Heart right ventricle (tissue), 16 donors: ENCODE measurements around the gene EDAR. TPM values are rescaled to one million over a fixed set of nuclear protein-coding genes. Genes with fewer than 3 reads are reported as not detected.

Source experiments
- ATAC-seq, 8 donors: fragments of 200-7000 bp; cut with Tn5 transposase; one replicate each; pipeline ENCODE4 v1.9.1; 2020; ENCODE audit warnings: mild to moderate bottlenecking in 8 of 8, moderate library complexity in 8 of 8, moderate number of reproducible peaks in 1 of 8
- DNase-seq, 2 donors: peaks; one replicate each; pipeline ENCODE4 v3.0.0-alpha.2; 2020
- H3K27ac ChIP-seq, 10 donors: fragments of 200-600 bp; sonication (generic) in 2 of 10; one replicate each; pipeline versions ENCODE4 v1.5.0 to v1.8.0; 2020 to 2022; ENCODE audit warnings: mild to moderate bottlenecking in 3 of 10
- H3K27me3 ChIP-seq, 7 donors: fragments of 200-600 bp; one replicate each; pipeline ENCODE4 v1.8.0; 2021 to 2022; ENCODE audit warnings: mild to moderate bottlenecking in 2 of 7
- H3K36me3 ChIP-seq, 9 donors: fragments of 200-600 bp; sonication (generic) in 1 of 9; one replicate each; pipeline versions ENCODE4 v1.5.0 to v1.8.0; 2020 to 2022; ENCODE audit warnings: mild to moderate bottlenecking in 2 of 9
- H3K4me1 ChIP-seq, 9 donors: fragments of 200-600 bp; sonication (generic) in 1 of 9; one replicate each; pipeline versions ENCODE4 v1.5.0 to v1.8.0; 2020 to 2022; ENCODE audit warnings: mild to moderate bottlenecking in 4 of 9
- H3K4me3 ChIP-seq, 10 donors: fragments of 200-600 bp; sonication (generic) in 2 of 10; one replicate each; pipeline versions ENCODE4 v1.5.0 to v1.8.0; 2020 to 2022; ENCODE audit warnings: mild to moderate bottlenecking in 7 of 10, moderate library complexity in 2 of 10
- H3K9me3 ChIP-seq, 11 donors: fragments of 200-600 bp in 10 of 11; sonication (generic) in 2 of 11; one replicate each; pipeline versions ENCODE4 v1.5.0 to v1.8.0; 2013 to 2022; ENCODE audit warnings: mild to moderate bottlenecking in 2 of 11, control low read depth in 1 of 11, moderate library complexity in 1 of 11
- CTCF ChIP-seq, 9 donors: fragments of 200-600 bp; sonication (generic) in 2 of 9; IDR thresholded peaks; one replicate each; pipeline versions ENCODE4 v1.5.0 to v1.8.0; 2021 to 2022; ENCODE audit warnings: antibody characterized with exemption in 9 of 9, mild to moderate bottlenecking in 5 of 9, moderate library complexity in 1 of 9
- WGBS, 2 donors: extraction: QIAGEN DNeasy Blood & Tissue Kit; methylation state at CpG; one replicate each; pipeline ENCODE4 v1.1.7; 2013; ENCODE audit warnings: inconsistent platforms in 1 of 2; 5-methylcytosine and 5-hydroxymethylcytosine counted together
- intact Hi-C, 10 donors: fragments of 100-400 bp; cut with DNase I; formaldehyde crosslinking; loops; one replicate each; pipeline versions ENCODE4 v1.11.1 to v1.14.2; 2022
- polyA plus RNA-seq, 2 donors: library from polyadenylated mRNA; stranded (reverse); fragments of 200-250 nt; gene quantifications; one replicate each; pipeline ENCODE4 v1.2.3, GENCODE V29; 2013
- total RNA-seq, 10 donors: library from RNA; stranded (reverse); fragmentation: NEBNext Ultra II Directional in 3 of 10; extraction: Animal tissue kit (Norgen Biotek cat#: 25700) in 3 of 10; gene quantifications; one replicate each; pipeline versions ENCODE4 v1.2.1 to v1.2.4, GENCODE V29; 2021 to 2023
- donor health status: Arrhythmogenic right ventricular cardiomyopathy.
- donor health status: ischemic (EF 13 %, LVEDD 7.1; RV severe dilation, severe dysfunction).
- donor health status: healthy with polysubstance abuse.
- donor health status: DM: no; HTN: yes; CAD: no.
- donor health status: DM: no; HTN: no; CAD: no.
- donor health status: ischemic (EF 25% LVEDD 6.9; RV normal size, moderate dysfunction).
- donor health status: ischemic (EF 25% LVEDD 5.7; RV mildly dilated, moderate dysfunction).
- donor health status: healthy.
- donor health status: DM: yes; HTN: yes; CAD: no.
- donor health status: Ischemic cardiomyopathy.
- donor health status: ischemic (EF 35%, LVEDD 5.7; RV mildly dilated, moderate dysfunction).
- donor health status: nonischemic (EF 11% LVEDD 7.7; RV severe dilation, severe dysfunction).
- donor health status: DM: yes; HTN: yes; CAD: no.
- donor health status: PGD.
- donor health status: ischemic (EF 29% LVEDD 5.4; RV normal size, mild dysfunction).
- donor health status: nonischemic (EF 23%, LVEDD 6.1; RV moderate dilation, normal function).

EDAR gene
- total and polyA plus RNA-seq, 12 donors, result 0.07 to 0.34 TPM; not detected in 10

GRCh38 chr2:109028738-109029489, 39.9 kb upstream of the EDAR start:
- Histone ChIP-seq H3K4me3 (no peak overlapping the region), H3K27me3 (peaks cover 0 to 6% (median 0%) of the 10 kb centered on the region in 7 donors), H3K9me3 (no peaks in the 10 kb centered on the region), H3K36me3 (no peaks in the 10 kb centered on the region), H3K4me1 (peaks cover 0 to 28% (median 5%) of the 10 kb centered on the region in 9 donors), H3K27ac (no peak overlapping the region)
- no peak for DNase-seq
- WGBS, 2 donors, result 87 to 91% methylated on average over 5 of the region's 5 CpGs
- ATAC-seq, result no peak
- TF ChIP-seq CTCF (IDR thresholded peaks at IDR 0.05), result no peak
- intact Hi-C loops, result no loop called here

DNA sequence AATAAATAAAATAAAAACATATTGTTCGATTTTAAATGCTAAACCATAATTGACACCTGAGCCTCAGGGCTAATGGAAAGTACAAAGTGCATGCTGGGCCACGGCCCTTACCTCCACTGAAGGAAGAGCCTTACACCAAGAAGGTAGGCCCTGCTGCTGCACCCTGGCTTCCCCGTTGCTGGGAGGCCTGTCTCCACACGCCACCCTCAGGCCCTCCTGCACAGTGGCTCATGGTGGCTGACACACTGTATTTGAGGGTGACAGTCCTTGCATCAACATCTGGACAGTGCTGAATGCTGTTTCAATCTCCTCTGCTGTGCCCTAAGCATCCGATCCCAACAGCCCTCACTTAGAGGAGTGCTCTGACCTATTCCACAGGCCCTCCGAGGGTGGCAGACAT, 39.3 kb upstream of the EDAR start:
- Histone ChIP-seq H3K4me1 (peaks cover 0 to 23% (median 5%) of the 10 kb centered on the region in 9 donors), H3K4me3 (no peak overlapping the region), H3K9me3 (no peaks in the 10 kb centered on the region), H3K27me3 (peaks cover 0 to 6% (median 0%) of the 10 kb centered on the region in 7 donors), H3K27ac (no peak overlapping the region), H3K36me3 (no peaks in the 10 kb centered on the region)
- no peak for TF ChIP-seq CTCF (IDR thresholded peaks at IDR 0.05)
- intact Hi-C loops, result no loop called here
- no peak for ATAC-seq
- no peak for DNase-seq
- 96% methylated on average over 6 of the region's 6 CpGs for WGBS, 2 donors

- Histone ChIP-seq H3K4me1 (peaks cover 0 to 17% (median 5%) of the 10 kb centered on the region in 9 donors), H3K27ac (no peak overlapping the region), H3K36me3 (no peaks in the 10 kb centered on the region), H3K27me3 (peaks cover 0 to 6% (median 0%) of the 10 kb centered on the region in 7 donors), H3K9me3 (no peaks in the 10 kb centered on the region), H3K4me3 (no peak overlapping the region)
- TF ChIP-seq CTCF (IDR thresholded peaks at IDR 0.05), result no peak
- DNase-seq (no peak), ATAC-seq (no peak)
- 92 to 99% methylated on average over 5 of the region's 5 CpGs for WGBS, 2 donors
- intact Hi-C loops, result no loop called here
Observed at GRCh38 chr2:109027702-109028101, 38.7 kb upstream of the EDAR start.

- intact Hi-C loops, result no loop called here
- no peak for TF ChIP-seq CTCF (IDR thresholded peaks at IDR 0.05)
- peaks cover 0 to 8% (median 0%) of the 10 kb centered on the region in 9 donors for H3K4me1 ChIP-seq
- no peak for ATAC-seq
- no peaks in the 10 kb centered on the region for H3K9me3 ChIP-seq
- DNase-seq, result no peak
- H3K27me3 ChIP-seq, result peaks cover 0 to 3% (median 0%) of the 10 kb centered on the region in 7 donors
- H3K36me3 ChIP-seq, result no peaks in the 10 kb centered on the region
- no peak overlapping the region for H3K27ac ChIP-seq
- 89 to 90% methylated on average over 3 of the region's 3 CpGs for WGBS, 2 donors
- H3K4me3 ChIP-seq, result no peak overlapping the region
Observed at GRCh38 chr2:109024477-109024876, 35.5 kb upstream of the EDAR start.
